ENCODE data around the gene CPD.

The CPD gene

GRCh38 chr17:30354701-30355100 lies 24.0 kb upstream of the CPD start:
- no peak for DNase-seq

- no peak for DNase-seq
Observed at GRCh38 chr17:30357476-30357875, 21.3 kb upstream of the CPD start.

- DNase-seq, result no peak
Observed at GRCh38 chr17:30358055-30358760, 20.5 kb upstream of the CPD start.

GRCh38 chr17:30360086-30360808 lies 18.5 kb upstream of the CPD start:
- peak in 2 of 4 experiments; percentile 58 to 67 for DNase-seq

GRCh38 chr17:30361766-30362279 lies 16.9 kb upstream of the CPD start:
- no peak for DNase-seq

GRCh38 chr17:30363715-30364202 lies 15.0 kb upstream of the CPD start:
- peak; percentile 53 to 71 (median 61) for DNase-seq

- DNase-seq, result no peak
Observed at GRCh38 chr17:30366536-30366935, 12.2 kb upstream of the CPD start.

GRCh38 chr17:30368912-30369720 lies 9.6 kb upstream of the CPD start:
- peak in 3 of 4 experiments; percentile 44 to 63 (median 62) for DNase-seq

- DNase-seq, result no peak
Observed at GRCh38 chr17:30369995-30370394, 8.7 kb upstream of the CPD start.

GRCh38 chr17:30372755-30373154 lies 6.0 kb upstream of the CPD start:
- peak in 1 of 4 experiments; percentile 31 for DNase-seq

GRCh38 chr17:30375661-30376060 lies 3.1 kb upstream of the CPD start:
- DNase-seq, result peak in 2 of 4 experiments; percentile 19 to 26

GRCh38 chr17:30376621-30377452 lies 1.9 kb upstream of the CPD start:
- DNase-seq, result peak; percentile 53 to 80 (median 74)

GRCh38 chr17:30377574-30378240 lies 1.0 kb upstream of the CPD start:
- no peak for DNase-seq

- DNase-seq, result peak in 3 of 4 experiments; percentile 40 to 66 (median 51)
Observed at GRCh38 chr17:30378241-30378824, 394 bp upstream of the CPD start.

- DNase-seq, result peak in 3 of 4 experiments; percentile 14 to 48 (median 28)
Observed at GRCh38 chr17:30379303-30379902, 676 bp downstream of the CPD start.

- DNase-seq, result no peak
Observed at GRCh38 chr17:30379903-30380381, 1.2 kb downstream of the CPD start.

GRCh38 chr17:30380643-30381339 lies 2.1 kb downstream of the CPD start:
- peak in 3 of 4 experiments; percentile 27 to 52 (median 47) for DNase-seq

- DNase-seq, result no peak
Observed at GRCh38 chr17:30381340-30381659, 2.6 kb downstream of the CPD start.

GRCh38 chr17:30382345-30382744 lies 3.6 kb downstream of the CPD start:
- no peak for DNase-seq

All from suppressor macrophage (primary cell).